GM18498 (cell line): Measurements from ENCODE around the gene CLPTM1L.

Experiments
- ATAC-seq: cut with Tn5 transposase; IDR thresholded peaks from one replicate; pipeline ENCODE4 v1.9.1; 2021; ENCODE audit warnings: mild to moderate bottlenecking, moderate library complexity; ENCODE audit not compliant: unreplicated experiment

The CLPTM1L gene

GRCh38 chr5:1315709-1316587 is 29.0 kb downstream of the CLPTM1L start:
- ATAC-seq, result peak; percentile 55

- ATAC-seq, result no peak
These were observed 29.7 kb downstream of the CLPTM1L start for GRCh38 chr5:1315018-1315708.

- ATAC-seq, result no peak
These were observed 30.3 kb downstream of the CLPTM1L start for GRCh38 chr5:1314564-1314982.

DNA sequence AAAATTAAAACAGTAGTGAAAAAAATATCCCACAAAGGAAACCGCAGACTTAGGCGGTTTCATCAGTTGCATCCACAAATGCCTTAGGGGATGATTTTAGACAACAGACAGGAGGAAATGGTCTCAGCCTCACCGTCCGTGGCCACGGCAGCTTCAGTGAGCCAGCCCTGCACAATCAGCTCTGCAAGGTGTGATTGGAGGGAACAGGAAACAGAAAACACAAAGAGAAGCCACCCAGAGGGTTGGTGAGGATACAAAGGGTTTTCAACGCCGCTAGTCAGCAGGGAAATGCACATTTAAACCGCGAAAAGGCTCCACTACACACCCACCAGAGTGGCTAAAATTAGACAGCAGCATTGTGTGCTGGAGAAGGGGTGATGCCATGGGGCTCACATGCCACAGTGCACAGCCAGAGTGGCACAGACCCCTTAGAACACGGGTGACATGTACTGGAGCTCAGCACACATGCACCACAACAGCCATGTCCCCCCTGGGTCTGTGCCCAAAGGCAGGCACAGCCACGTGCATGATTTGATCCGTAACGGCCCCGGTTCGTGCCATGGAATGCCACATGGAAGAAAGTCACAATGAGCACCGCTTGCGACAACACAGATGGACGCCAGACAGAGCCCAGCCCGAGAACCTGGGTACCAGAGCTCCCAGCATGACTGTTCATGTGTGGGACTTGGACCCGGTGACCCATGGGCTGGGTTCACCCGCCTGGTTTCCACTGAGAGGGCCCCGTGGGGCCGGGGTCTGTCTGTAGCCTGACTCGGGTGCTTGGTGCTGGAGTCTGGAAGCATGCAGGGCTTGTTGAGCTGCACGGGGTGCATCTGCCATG is 31.7 kb downstream of the CLPTM1L start:
- ATAC-seq, result peak; percentile 71

DNA sequence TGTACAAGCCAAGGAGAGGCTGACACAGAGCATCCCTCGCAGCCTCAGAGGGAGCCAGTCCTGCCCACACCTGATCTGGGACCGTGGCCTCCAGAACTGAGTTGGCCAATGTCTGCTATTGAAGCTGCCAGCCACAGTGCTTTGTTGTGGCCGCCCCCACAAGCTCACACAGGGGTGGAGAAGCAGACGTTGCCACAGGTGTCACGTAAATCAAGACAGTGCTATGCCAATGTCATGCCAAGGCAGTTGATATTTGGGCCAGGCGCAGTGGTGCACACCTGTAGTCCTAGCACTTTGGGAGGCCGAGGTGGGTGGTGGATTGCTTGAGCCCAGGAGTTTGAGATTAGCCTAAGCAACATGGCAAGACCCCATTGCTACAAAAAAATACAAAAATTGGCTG is 32.7 kb downstream of the CLPTM1L start:
- no peak for ATAC-seq

DNA sequence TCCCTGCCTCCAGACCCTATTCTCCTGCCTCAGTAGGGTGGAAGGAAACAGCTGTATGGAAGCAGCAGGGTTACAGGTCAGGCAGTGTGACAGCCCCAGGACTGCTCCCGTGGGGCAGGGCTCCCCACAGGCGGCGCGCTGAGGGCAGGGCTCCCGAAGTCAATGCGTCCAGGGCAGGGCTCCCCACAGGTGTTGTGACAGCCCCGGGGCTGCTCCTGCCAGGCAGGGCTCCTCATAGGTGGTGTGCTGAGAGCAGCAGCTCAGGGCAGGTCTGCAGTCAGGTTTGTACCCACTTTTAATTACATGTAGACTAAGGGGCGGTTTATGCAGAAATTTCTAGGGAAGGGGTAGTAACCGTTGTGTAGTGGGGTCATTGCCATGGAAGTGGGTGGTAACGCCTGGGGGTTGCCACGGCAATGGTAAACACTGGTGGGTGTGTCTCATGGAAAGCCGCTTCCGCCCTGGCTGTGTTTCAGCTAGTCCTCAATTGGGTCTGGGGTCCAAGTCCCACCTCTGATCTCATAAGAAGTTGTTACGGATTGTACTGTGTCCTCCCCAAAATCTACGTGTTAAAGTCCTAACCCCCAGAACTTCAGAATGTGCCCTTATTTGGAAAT is 33.4 kb downstream of the CLPTM1L start:
- no peak for ATAC-seq

DNA sequence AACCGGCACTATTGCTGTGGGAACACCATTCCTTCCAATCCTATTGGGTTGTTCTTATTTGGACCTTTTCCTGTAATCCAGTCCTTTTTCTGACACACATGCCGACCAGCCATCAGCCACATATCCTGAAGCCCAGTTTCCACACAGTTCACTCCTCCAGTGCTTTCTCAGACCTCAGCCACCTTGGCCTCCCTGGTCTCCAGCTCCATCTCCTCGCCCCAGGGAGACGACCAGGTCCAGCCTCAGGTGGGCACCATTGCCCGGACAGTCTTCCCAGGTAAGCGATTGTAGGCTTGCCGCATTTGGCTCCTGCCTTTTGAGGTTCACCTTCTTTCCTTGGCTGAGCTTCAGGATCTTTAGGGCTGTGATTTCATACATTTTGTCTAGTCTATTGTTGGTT is 34.8 kb downstream of the CLPTM1L start:
- no peak for ATAC-seq

DNA sequence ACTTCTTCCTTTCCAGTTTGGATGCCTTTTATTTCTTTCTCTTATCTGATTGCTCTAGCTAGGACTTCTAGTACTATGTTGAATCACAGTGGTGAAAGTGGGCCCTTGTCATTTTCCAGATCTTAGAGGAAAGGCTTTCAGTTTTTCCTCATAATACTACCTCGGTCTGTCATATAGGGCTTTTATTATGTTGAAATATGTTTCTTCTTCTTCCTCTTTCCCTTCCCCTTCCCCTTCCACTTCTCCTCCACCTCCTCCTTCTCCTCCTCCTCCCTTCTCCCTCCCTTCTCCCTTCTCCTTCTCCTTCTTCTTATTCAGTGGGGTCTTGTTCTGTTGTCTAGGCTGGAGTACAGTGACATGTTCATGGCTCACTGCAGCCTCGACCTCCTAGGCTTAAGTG is 40.9 kb downstream of the CLPTM1L start:
- no peak for ATAC-seq

- no peak for ATAC-seq
These were observed 42.6 kb downstream of the CLPTM1L start for GRCh38 chr5:1302258-1302657.

DNA sequence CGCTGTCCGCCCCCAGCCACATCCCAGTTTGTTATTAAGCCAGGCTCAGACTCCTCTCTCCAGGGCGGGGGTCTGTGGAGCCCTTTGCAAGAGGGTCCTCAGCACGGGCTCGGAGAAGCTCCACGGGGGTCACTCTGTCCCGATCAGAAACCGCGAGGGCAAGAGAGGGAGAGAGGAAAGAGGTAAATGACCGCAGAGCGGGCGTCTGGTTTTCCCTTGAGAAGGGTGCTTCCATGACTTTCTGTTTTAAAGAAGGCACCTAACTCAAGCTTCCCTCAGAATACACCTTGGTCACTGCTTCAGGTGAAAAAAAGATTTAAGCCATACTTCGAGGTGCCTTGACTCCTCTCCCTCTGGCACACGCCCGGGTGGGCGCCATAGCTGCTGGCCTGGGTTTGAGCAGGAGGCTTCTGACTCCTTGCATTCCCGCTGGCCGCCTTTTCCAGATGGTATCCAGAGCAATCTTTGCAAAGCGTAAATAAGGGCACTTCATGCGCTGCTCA is 44.3 kb downstream of the CLPTM1L start:
- no peak for ATAC-seq

DNA sequence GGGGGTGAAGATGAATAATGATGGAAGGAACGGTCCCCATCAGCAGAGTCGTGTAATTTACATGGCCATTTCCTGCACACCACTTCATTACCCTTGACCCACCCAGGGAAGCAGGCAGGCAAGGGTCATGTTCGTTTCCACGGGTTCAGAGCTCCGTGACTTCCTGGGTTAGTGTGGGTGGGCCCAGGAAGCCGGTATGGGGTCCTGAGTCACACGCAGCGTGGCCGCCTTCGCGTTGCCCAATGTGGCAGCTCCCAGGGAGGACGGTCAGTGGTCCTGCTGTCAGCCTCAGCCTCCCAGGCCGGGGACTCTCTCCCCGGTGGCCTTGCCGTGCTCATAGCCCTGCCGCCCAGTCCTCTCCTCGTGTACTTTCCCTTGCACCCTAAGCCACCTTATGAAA is 44.9 kb downstream of the CLPTM1L start:
- no peak for ATAC-seq

- ATAC-seq, result no peak
These were observed 45.4 kb downstream of the CLPTM1L start for GRCh38 chr5:1299511-1299850.

DNA sequence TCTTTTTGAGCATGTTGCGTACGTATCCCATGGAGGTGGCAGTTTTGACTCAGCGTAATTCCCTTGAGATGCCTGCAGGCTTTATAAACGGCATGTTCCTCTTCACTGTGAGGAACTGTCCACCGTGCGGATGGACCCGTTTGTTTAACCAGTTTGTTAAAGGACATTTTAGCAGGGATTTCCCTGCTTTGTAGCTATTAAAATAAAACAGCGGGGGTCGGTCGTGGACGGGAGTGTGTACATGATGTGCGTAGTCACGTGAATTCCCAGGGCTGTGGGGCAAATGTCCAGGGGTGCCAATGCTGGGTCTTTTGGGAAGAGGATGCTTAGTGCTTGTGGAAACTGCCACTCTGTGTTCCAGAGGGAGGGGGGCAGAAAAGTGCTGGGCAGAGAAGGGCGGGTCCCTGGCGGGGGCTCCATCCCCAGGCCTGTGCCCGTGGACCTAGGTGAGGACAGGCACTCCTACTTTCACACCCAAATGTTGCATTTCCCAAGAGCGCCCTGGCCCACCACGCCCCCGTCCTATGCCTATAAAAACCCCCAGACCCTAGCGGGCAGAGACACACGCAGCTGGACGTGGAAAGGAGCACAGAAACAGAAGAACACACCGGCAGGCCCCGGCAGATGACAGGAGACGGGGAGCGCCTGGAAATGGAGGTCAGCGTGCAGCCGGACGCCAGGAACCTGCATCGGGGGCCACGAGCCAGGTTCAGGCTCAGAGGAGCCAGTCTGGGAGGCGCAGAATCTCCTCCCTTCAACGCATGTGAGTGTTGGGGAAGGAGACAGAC is 46.0 kb downstream of the CLPTM1L start:
- ATAC-seq, result no peak

DNA sequence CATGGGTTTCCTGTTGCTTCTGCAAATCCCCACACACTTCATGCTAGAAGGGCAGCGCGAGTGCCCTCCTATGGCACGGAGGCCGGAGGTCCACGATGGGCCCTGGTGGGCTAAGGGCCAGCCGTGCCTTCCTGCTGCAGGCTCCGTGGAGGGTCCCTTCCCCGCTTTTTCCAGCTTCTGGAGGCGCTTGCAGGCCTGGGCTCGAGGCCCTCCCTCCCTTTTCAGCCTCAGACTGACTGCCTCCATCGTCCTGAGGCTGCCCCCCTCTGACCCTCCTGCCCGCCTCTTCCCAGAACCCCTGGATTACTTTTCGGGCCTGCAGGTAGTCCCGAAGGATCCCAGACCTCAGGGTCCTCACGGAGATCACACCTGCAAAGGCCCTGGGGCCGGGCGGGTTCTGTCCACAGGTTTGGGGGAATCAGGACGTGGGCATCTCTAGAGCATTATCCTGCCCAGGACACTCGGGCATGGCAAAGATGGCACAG is 46.8 kb downstream of the CLPTM1L start:
- no peak for ATAC-seq

DNA sequence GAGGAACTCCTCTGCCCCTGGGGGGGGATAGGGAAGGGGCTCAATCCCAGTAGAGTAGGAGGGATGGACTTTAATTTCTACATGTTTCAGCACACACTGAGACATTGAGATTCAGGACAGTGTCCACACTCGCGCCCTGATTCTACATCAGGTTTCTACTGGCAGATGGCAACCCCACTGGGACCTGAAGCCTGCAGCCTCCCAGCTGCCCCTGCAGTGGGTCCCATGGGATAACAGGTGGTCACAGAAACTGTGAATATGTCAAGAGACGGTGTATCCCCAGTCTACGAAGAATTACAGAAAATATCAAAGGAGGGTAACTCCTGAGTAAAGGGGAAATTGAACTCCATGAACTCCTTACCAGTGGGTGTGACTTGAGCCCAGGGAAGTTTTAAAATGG is 47.7 kb downstream of the CLPTM1L start:
- no peak for ATAC-seq

DNA sequence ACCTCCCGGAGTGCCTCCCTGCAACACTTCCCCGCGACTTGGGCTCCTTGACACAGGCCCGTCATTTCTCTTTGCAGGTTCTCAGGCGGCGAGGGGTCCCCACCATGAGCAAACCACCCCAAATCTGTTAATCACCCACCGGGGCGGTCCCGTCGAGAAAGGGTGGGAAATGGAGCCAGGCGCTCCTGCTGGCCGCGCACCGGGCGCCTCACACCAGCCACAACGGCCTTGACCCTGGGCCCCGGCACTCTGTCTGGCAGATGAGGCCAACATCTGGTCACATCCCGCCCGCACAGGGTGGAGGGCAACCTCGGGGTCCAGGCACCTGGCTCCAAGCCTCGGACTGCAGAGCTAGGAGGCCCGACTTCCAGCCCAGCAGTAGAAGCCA is 49.3 kb downstream of the CLPTM1L start:
- ATAC-seq, result no peak

DNA sequence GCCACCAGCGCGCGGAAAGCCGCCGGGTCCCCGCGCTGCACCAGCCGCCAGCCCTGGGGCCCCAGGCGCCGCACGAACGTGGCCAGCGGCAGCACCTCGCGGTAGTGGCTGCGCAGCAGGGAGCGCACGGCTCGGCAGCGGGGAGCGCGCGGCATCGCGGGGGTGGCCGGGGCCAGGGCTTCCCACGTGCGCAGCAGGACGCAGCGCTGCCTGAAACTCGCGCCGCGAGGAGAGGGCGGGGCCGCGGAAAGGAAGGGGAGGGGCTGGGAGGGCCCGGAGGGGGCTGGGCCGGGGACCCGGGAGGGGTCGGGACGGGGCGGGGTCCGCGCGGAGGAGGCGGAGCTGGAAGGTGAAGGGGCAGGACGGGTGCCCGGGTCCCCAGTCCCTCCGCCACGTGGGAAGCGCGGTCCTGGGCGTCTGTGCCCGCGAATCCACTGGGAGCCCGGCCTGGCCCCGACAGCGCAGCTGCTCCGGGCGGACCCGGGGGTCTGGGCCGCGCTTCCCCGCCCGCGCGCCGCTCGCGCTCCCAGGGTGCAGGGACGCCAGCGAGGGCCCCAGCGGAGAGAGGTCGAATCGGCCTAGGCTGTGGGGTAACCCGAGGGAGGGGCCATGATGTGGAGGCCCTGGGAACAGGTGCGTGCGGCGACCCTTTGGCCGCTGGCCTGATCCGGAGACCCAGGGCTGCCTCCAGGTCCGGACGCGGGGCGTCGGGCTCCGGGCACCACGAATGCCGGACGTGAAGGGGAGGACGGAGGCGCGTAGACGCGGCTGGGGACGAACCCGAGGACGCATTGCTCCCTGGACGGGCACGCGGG is 49.9 kb downstream of the CLPTM1L start, which contains the start of gene TERT:
Gene TERT (minus strand): TSS at position 234 of the 815 bp plus-strand sequence. CDS start 79 bp downstream, at position 155.
- no peak for ATAC-seq

GRCh38 chr5:1294206-1294834 is 50.6 kb downstream of the CLPTM1L start:
- no peak for ATAC-seq
